ENCODE measurements around the gene BSDC1. TPM values are rescaled to one million over a fixed set of nuclear protein-coding genes. Genes with fewer than 3 reads are reported as not detected.
"Not testable (repeated sequence)": the region's sequence is repeated elsewhere in the genome, so short reads cannot be mapped to it uniquely, and the experiment has no call there.

Gene BSDC1
- total RNA-seq, 6 donors from 2014 or later: 60.8 to 116 (median 68.9) TPM

- no peaks in the 10 kb centered on the region for H3K36me3 ChIP-seq
- TF ChIP-seq CTCF (IDR thresholded peaks at IDR 0.05) (no peak), EP300 (IDR thresholded peaks at IDR 0.05) (no peak), POLR2AphosphoS5 (IDR thresholded peaks at IDR 0.05) (no peak), POLR2A (IDR thresholded peaks at IDR 0.05) (no peak)
- DNase-seq: no peak
- WGBS, 2 donors: 90 to 95% methylated on average over 1 of the region's 1 CpG
- no peak for ATAC-seq (ENCODE audit: low FRiP score in 2 of 2)
- H3K4me3 ChIP-seq: no peak overlapping the region
- H3K4me1 ChIP-seq: peaks cover 23 to 37% (median 26%) of the 10 kb centered on the region in 4 donors
- H3K27ac ChIP-seq: no peak overlapping the region
- no peaks in the 10 kb centered on the region for H3K9me3 ChIP-seq
- H3K27me3 ChIP-seq: no peaks in the 10 kb centered on the region
Measured at GRCh38 chr1:32356478-32356877, 37.8 kb downstream of the BSDC1 start.

GRCh38 chr1:32355778-32356177 is 38.5 kb downstream of the BSDC1 start:
- peaks cover 22 to 37% (median 25%) of the 10 kb centered on the region in 4 donors for H3K4me1 ChIP-seq
- H3K4me3 ChIP-seq; ATAC-seq (ENCODE audit: low FRiP score in 2 of 2); H3K27me3 ChIP-seq; H3K9me3 ChIP-seq; H3K27ac ChIP-seq; H3K36me3 ChIP-seq; DNase-seq: not testable (repeated sequence)
- 95 to 97% methylated on average over 6 of the region's 6 CpGs for WGBS, 2 donors

- ATAC-seq (ENCODE audit: low FRiP score in 2 of 2): no peak
- H3K4me1 ChIP-seq: peaks cover 36 to 48% (median 42%) of the 10 kb centered on the region in 4 donors
- TF ChIP-seq CTCF (IDR thresholded peaks at IDR 0.05): no peak
- TF ChIP-seq POLR2AphosphoS5 (IDR thresholded peaks at IDR 0.05): no peak
- TF ChIP-seq EP300 (IDR thresholded peaks at IDR 0.05): no peak
- no peak for TF ChIP-seq POLR2A (IDR thresholded peaks at IDR 0.05)
- H3K27me3 ChIP-seq: no peaks in the 10 kb centered on the region
- H3K27ac ChIP-seq: peak overlapping the region in 3 of 4 donors; percentile 41 to 96 (median 86)
- no peaks in the 10 kb centered on the region for H3K9me3 ChIP-seq
- WGBS, 2 donors: 28 to 39% methylated on average over 2 of the region's 2 CpGs
- DNase-seq: no peak
- H3K36me3 ChIP-seq: no peaks in the 10 kb centered on the region
- no peak overlapping the region for H3K4me3 ChIP-seq
Measured at GRCh38 chr1:32353886-32354570, 40.2 kb downstream of the BSDC1 start.

- DNase-seq (no peak), ATAC-seq (ENCODE audit: low FRiP score in 2 of 2) (no peak)
- H3K36me3 ChIP-seq: no peaks in the 10 kb centered on the region
- H3K4me1 ChIP-seq: peaks cover 42 to 54% (median 47%) of the 10 kb centered on the region in 4 donors
- 57% methylated on average over 2 of the region's 2 CpGs for WGBS, 2 donors
- H3K4me3 ChIP-seq: no peak overlapping the region
- H3K9me3 ChIP-seq: no peaks in the 10 kb centered on the region
- peak overlapping the region in 3 of 4 donors; percentile 2 to 96 (median 86) for H3K27ac ChIP-seq
- H3K27me3 ChIP-seq: no peaks in the 10 kb centered on the region
- TF ChIP-seq POLR2A (IDR thresholded peaks at IDR 0.05): no peak
Measured at GRCh38 chr1:32353431-32353830, 40.8 kb downstream of the BSDC1 start.

GRCh38 chr1:32352831-32353383 is 41.3 kb downstream of the BSDC1 start:
- Histone ChIP-seq H3K9me3 (no peaks in the 10 kb centered on the region), H3K27me3 (no peaks in the 10 kb centered on the region), H3K36me3 (no peaks in the 10 kb centered on the region), H3K27ac (peak overlapping the region in 3 of 4 donors; percentile 2 to 96 (median 86)), H3K4me1 (peaks cover 43 to 59% (median 52%) of the 10 kb centered on the region in 4 donors), H3K4me3 (peak overlapping the region in 1 of 4 donors; percentile 61)
- DNase-seq (no peak), ATAC-seq (ENCODE audit: low FRiP score in 2 of 2) (no peak)
- 75 to 76% methylated on average over 2 of the region's 2 CpGs for WGBS, 2 donors
- no peak for TF ChIP-seq POLR2AphosphoS5 (IDR thresholded peaks at IDR 0.05)
- TF ChIP-seq POLR2A (IDR thresholded peaks at IDR 0.05): no peak
- no peak for TF ChIP-seq CTCF (IDR thresholded peaks at IDR 0.05)
- no peak for TF ChIP-seq EP300 (IDR thresholded peaks at IDR 0.05)

All from upper lobe of left lung (tissue), 6 donors.